GM18507 (cell line): ENCODE measurements around the gene KCP.

ENCODE experiments used
- DNase-seq: peaks from one replicate; pipeline ENCODE4 v3.0.0; 2011; ENCODE audit warnings: low read depth; ENCODE audit not compliant: insufficient read length; ENCODE audit errors: extremely low spot score
- FAIRE-seq: peaks from 2 replicates; lab custom pipeline; 2011; peaks lifted over from hg19 to GRCh38; lab: Jason Lieb, UNC

Gene KCP

DNA sequence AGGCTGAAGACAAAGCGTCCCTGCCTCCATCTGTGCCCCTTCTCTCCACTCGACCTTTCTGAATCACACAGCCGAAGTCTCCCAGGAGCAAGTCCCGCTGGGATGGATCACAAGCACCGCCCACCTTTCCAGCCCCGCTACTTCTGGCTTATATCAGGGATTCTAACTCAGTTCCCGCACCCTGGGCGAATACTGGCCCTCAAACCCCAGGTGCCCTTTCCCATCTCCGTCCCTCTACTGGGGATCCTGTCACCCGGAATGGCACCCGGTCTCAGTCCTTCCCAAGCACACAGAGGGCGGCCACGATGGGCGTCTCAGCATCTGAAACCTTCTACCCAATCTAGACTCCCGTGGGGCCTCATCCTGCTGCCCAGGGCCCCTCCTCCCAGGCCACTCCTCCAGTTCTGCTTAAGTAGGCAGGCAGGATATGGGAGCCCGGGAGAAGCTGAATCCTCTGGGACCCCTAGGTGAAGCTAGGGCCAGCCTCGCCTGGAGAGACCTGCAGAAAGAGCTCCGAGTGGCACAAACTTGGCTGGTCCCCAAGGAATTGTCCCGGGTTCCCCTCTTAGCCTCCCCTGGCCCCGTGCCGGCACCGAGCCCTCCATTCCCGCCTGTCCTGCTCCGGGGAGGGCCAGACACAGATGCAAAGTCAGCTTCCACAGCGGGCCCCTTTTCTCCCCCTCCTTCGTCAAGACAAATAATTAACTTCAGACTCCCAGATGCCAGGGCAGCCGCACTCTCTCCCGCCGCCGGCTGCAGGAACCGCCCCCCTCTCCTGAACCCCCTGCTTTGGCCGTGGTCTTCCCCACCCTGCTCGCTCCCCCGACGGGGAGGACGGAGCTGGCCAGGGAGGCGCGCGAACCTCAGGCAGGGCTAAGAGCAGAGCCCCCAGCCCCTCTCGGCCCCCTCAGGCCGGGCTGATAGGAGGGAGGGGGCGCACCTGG is 612 bp downstream of the KCP start:
- DNase-seq (no peak), FAIRE-seq (no peak)

- no peak for FAIRE-seq
- DNase-seq: no peak
Observed at GRCh38 chr7:128908750-128909624, 1.5 kb downstream of the KCP start.

- no peak for FAIRE-seq
- no peak for DNase-seq
Observed at GRCh38 chr7:128906766-128907559, 3.5 kb downstream of the KCP start.

GRCh38 chr7:128906001-128906765 is 4.3 kb downstream of the KCP start:
- DNase-seq (no peak), FAIRE-seq (no peak)

DNA sequence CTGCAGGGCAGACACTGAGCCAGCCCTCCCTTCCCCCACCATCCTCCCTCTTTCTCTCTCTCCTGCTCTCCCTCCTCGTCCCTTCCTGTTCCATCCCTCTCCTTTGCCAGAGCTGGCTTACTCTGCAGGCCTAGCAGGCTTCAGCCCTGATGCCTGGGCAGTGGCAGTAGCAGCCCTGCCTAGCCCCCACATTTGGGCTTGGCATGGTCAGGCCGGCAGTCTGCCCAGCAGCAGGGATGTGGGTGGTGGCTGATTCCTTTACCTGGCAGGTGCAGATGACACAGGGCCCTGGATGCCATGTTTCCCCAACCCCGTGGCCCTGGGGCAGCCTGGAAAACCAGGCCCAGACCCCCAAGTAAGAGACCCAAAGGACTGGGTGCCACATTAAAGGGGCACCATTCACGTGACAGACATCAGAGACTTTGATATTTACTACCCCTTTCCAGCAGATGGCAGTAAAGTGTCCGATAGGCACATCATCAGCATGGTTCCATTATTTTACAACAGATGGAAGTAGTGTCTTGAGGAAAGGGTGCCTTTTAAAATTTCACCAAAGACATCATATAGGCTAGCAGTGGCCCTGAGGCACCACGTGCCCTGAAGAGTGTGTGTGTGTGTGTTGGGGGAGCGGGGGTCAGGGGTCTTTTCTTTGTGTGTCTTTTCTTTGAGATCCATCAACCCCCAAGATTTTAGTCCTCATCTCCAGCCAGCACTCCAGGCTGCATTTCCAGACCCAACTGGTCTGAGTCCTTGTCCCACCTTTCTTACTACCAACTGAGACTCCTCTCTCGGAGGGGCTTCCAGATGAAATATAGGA is 5.9 kb downstream of the KCP start:
- DNase-seq (peak; percentile 64), FAIRE-seq (peak; percentile 78)

DNA sequence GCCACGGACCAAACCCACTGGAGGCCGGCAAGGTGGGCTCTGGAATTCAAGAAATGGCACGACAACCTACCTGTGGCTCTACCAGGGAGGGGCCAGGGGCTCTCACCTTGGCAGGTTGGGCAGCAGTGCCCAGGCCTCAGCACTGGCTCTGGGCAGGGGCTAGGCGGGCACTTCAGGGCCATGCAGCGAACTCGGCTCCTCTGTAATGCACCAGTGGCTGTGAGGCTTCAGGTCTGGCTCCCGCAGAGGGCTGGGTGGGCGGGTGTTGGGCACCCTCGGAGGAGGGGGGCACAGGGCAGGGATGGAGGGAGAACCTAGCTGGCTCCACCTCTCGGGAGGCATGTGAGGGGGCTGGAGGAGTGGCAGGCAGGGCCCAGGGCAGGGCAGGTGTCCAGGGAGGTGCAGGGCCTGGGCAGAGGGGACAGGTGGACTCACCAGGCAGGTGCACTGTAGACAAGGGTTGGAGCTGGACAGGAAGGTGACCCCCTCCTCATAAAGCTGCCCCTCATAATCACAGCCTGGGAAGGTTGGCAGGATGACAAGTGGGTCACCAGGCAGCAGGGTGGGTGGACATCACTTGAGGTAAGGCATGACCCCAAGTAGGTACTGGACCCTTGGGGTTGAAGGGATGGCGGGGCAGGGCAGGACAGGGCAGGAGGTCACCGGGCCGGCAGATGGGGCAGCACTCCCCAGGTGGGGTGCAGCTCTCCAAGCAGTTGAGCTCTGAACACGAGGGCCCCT is 6.7 kb downstream of the KCP start:
- FAIRE-seq: no peak
- DNase-seq: no peak

DNA sequence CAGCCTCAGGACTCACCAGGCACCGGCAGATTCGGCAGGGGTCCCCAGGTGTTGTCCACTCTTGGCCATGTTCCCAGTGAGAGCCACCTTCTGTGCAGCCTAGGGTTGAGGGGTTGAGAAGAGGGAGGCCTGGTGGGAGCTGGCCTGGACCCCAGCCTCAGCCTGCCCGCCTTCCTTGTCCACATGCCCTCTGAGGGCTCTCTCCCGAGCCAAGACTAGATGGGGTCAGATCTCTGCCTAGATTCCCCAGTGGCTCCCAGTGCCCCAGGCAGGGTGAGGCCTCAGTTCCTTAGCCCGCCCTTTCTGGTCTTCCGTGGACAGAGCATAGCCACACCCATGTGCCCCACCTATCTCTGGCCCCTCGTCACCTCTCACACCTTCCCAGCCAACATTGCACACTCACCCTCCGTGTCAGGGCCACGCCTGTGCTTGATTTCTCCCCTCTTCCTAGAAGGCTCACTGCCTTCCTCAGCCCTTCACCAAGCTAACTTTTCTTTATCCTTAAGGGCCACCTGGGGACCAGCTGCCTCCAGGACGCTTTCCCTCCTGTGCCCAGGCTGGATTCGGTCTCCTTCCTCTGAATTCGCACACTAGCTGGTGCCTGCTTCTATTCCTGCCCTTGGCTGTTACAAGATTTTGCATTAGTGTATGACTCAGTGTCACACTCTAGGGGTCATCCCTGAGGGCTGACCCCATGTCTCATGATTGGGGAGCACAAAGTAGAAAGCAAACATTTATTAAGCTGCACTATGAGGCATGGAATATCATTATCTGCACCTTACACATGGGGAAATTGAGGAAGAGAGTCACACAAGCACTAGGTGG is 7.5 kb downstream of the KCP start:
- DNase-seq: no peak
- FAIRE-seq: no peak

DNA sequence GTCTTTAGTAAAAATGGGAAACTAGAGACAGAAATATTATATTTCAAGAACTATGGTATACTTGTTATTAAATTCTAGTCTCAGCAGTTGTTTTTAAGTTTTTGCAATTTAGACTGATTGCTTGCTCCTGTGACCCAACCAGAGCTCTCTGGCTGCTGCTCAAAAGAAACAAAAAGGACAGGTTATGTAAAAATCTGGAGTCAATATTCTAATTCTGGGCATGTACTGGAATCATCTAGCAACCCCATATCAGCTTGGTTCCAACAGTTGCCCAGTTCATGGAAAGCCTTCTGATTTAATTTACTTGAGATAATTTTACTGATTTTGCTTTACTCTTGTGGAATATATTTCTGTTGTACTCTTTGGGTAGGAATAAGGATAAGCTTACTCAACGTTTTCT is 10.3 kb downstream of the KCP start:
- no peak for FAIRE-seq
- no peak for DNase-seq

DNA sequence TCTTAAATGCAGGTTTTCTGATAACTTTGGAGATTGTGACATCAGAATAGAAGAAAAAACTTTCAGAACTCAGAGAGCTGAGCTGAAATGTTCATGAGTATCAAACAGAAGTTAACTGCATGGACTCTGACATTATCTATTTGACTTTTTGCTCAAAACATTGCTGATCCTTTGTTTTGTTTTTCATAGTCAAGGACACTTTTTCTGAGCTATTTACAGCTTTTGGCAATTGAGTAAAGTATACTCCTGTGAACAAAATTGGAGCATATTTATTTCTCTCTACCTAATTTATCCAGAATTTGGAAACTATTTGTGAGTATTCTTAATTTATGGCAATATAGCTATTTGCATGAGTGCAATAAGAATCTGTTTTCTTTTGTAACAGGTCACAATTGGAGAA is 11.1 kb downstream of the KCP start:
- FAIRE-seq (no peak), DNase-seq (no peak)

- FAIRE-seq (no peak), DNase-seq (no peak)
Observed at GRCh38 chr7:128895320-128895719, 15.2 kb downstream of the KCP start.

- DNase-seq (no peak), FAIRE-seq (no peak)
Observed at GRCh38 chr7:128894101-128894440, 16.4 kb downstream of the KCP start.

- no peak for DNase-seq
- FAIRE-seq: no peak
Observed at GRCh38 chr7:128893251-128894100, 17.0 kb downstream of the KCP start.

DNA sequence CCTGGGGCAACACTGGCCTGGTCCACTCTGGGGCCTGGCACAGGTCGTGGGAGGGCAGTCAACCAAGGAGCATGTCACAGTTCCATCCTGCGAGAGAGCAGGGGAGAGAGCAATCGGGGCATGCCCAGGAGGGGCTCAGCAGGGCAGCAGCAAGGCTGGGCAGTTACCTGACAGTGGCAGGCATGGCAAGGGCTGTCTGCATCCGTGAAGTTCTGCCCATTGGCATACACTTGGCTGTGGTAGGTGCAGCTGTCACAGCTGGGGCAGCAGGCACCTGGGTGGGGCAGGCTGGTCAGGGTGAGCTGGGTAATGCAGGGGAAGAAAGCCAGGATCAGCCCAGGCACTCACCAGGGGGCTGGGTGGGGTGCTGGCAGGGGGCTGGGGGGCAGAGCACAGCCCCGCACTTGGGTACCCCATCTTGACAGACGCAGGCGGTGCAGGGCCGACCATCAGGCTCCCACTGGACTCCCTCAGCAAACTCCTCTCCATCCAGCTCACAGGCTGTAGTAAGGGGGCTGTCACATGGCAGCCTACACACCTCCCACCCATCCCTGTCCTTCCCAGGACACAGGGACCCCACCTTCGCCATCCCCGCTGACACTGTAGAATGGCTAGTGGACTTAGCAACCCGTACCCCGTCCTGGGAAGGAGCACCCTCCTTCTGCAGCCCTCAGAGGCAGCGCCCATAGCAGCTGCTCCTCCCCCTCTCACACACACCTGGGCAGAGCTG is 17.8 kb downstream of the KCP start:
- FAIRE-seq (no peak), DNase-seq (no peak)

GRCh38 chr7:128891942-128892269 is 18.6 kb downstream of the KCP start:
- FAIRE-seq: no peak
- no peak for DNase-seq

- no peak for DNase-seq
- no peak for FAIRE-seq
Observed at GRCh38 chr7:128891110-128891941, 19.2 kb downstream of the KCP start.
